HG03135 (cell line): Measurements from ENCODE around the gene RAMAC.
"Not testable (repeated sequence)": the region's sequence is repeated elsewhere in the genome, so short reads cannot be mapped to it uniquely, and the experiment has no call there.

ENCODE experiments used
- ATAC-seq: cut with Tn5 transposase; IDR thresholded peaks from one replicate; pipeline ENCODE4 v1.9.1; 2021; ENCODE audit warnings: mild to moderate bottlenecking, moderate library complexity; ENCODE audit not compliant: unreplicated experiment

RAMAC gene

GRCh38 chr15:82985688-82986441, at the start of gene RAMAC:
Gene RAMAC, plus strand, starts transcription at chr15:82986210. Its CDS starts 2,809 bp downstream, at chr15:82989019.
- ATAC-seq, result peak; percentile 94

GRCh38 chr15:82936966-82937711, 48.9 kb upstream of the RAMAC start:
- ATAC-seq, result no peak

DNA sequence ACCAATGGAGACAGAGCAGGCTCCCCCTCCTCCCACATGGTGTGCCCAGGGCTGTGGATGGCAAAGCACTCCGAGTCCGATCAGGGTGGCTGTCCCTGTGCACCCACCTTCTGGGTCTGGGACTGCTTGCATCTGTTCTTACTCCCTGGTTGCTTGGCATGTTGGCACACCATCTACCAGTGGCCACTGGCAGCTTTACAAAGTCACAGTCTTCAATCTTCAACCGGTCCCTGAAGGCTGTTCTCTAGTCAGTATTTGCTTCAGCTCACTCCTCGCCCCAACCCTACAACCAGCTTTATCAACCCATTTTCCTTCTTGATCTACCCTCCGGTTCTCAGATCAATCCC, 48.3 kb upstream of the RAMAC start:
- no peak for ATAC-seq

DNA sequence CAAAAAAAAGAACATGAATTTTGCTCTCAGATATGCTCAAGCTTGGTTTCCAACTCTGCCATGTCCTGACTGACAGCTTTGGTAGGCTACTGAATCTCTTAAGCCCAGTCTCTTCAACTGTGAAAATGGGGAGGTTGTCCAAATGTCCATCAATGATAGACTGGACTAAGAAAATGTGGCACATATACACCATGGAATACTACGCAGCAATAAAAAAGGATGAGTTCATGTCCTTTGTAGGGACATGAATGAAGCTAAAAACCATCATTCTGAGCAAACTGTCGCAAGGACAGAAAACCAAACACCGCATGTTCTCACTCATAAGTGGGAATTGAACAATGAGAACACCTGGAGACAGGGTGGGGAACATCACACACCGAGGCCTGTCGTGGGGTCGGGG, 46.3 kb upstream of the RAMAC start:
- not testable (repeated sequence) for ATAC-seq

GRCh38 chr15:82942691-82943090, 43.3 kb upstream of the RAMAC start:
- ATAC-seq, result no peak

DNA sequence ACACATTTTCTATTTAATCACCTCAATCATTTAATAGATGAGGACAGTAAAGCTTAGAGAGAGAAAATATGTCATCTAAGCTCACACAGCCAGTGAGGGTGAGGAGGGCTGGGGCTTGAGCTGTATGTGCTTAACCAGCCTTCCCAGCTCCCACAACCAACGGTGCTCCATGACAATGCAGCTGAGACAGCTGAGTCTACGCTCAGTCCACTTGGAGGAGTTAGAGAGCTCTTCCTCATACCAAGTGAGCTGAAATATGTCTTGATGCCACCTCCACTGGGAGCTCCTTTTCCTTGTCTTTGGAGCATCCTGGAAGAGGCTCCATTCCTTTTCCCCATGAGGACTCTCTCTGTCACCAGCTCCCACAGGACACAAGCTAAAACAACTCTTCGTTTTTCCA, 42.8 kb upstream of the RAMAC start:
- ATAC-seq, result no peak

GRCh38 chr15:82944056-82944455, 42.0 kb upstream of the RAMAC start:
- no peak for ATAC-seq

DNA sequence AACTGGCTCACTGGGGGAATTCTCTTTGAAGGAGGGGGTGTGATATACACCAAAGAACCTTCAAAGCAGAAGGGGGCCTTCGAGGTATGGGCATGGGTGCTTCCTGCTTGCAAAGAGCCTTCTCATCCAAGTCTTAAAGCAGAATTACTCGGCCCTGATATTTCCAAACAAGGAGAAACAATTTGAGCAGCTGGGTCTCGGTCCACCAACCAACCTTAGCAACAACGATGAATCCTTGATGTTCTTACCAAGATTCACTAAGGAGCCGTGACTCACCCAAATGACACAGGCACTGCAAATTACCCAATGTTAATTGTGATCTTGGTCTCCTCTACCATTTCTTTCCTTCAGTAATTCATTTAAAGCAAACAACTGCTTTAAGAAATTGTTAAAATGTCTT, 41.2 kb upstream of the RAMAC start:
- no peak for ATAC-seq

GRCh38 chr15:82945326-82945725, 40.7 kb upstream of the RAMAC start:
- ATAC-seq, result no peak

DNA sequence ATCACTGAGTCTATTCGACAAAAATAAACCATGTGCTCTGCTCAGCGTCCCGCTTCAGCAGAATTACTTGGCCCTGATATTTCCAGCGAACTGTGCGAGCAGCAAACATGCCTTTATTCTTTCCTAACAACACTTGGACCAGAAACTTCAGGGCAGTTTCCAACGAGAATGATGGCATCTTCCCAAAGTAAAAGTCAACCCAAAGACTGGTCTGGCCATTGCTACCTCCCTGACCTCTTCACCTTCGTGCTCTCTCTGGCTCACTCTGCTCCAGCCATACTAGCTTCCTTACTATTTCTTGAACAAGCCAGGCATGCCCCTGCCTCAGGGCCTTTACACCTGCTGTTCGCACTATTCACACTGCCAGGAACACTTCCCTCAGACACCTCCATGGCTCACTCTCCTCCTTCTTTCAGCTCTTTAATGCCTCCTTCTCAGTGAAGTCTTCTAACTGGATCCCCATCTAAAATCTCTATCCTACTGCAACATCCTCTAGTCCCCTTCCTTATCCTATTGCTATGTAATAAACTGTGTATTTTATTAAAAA, 39.8 kb upstream of the RAMAC start:
- no peak for ATAC-seq

DNA sequence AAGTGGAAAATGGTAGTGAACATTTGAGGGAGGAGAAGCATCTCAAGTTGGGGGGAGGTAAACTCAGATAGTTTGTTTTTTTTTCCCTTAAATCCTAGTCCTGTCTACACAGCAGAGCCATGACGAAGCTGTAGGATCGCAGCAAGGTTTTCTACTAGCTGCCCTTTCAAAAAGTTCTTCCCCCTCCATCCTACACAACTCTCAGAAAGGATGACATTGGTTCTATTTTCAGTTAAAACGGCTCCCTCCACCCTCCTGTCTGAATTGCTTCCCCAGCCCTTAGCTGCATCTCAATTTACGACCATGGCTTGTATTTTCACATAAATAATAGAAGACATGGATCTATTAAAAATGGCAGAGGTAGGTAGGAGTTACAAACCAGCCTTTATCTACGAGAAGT, 35.7 kb upstream of the RAMAC start:
- ATAC-seq, result no peak

DNA sequence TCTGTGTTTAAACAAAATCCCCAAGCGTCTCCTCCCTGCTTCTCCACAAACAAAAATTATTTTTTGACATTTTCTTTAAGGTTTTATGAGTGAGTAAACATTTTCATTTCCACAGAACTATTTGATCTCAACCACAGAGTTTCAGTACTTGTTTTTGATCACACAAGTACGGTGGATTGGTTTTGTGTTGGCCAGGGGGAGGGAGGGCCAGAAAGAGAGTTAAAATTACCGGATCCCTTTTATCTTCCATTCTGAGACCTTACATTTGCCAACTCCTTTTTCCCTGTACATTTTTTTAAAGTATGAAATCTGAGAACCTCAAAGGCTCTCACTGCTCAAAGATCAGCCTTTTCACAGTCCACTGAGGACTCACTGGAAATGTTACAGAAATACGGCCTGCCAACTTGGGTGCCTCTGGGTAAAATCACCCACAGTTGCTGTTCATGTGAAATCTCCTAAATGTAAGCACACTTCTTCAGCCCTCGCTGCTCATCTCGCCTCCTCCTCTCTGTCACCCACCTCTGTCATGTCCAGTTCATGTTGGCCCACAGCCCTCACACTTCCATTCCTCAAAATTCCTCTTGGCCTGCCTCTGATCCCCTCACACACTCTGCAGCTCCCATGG, 35.2 kb upstream of the RAMAC start:
- peak; percentile 52 for ATAC-seq

GRCh38 chr15:82951472-82952157, 34.4 kb upstream of the RAMAC start:
- no peak for ATAC-seq

- ATAC-seq, result no peak
These were observed 33.6 kb upstream of the RAMAC start, which contains the start of gene HOMER2 for GRCh38 chr15:82952158-82953081. Gene HOMER2, minus strand, starts transcription at chr15:82952720. Its CDS starts 185 bp downstream, at chr15:82952535.

GRCh38 chr15:82958638-82959037, 27.4 kb upstream of the RAMAC start:
- ATAC-seq, result no peak

DNA sequence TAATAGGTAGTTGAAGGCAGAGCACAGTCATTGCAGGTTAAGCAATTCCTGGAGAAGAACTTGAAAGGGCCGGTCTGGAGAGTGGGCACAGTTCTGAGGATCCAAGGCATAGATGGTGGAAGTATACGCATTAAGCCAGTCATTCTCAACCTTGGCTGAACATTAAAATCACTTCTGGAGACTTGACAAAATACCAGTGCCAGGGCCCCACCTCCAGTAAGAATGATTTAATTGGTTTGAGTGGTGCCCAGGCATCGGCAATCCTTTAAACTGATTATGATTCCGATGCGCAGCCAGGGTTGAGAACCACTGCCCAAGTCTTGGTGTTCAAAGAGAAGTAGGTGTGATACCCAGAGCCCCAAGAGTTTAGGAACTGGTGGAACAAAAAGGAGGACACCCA, 26.6 kb upstream of the RAMAC start:
- ATAC-seq, result no peak

DNA sequence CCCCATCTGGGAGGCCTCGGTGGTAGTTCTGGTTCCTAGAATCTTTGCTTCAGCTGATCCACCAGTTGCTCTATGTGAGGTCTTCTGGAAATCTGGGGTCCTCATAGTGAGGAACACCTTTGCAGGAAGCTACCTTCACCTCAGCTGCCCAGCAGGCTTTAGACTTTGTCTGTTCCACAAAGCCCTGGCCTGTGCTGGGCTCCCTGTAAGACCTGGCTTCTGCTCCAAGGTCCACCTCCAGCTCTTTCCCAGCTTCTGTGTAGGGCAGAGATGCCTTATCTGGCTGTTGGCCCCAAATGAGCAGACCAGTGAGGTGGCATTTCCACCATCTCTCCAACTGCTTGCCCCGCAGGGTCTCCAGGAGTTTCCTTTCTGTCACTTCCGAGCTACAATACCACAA, 25.2 kb upstream of the RAMAC start:
- no peak for ATAC-seq

- ATAC-seq, result no peak
These were observed 22.3 kb upstream of the RAMAC start for GRCh38 chr15:82963471-82964341.

DNA sequence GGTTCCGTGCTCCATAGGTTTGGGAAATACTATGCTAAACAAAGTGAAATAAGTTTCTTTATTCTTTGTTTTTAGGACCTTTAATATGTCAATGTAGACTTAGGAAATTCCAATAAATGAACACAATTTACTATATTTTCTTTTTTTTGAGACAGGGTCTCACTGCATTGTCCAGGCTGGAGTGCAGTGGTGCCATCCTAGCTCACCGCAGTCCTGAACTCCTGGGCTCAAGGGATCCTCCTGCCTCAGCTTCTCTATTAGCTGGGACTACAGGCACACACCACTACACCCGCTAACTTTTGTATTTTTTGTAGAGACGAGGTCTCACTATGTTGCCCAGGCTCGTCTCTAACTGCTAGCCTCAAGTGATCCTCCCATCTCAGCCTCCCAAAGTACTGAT, 21.1 kb upstream of the RAMAC start:
- ATAC-seq, result no peak
